T-helper 1 cell treated with Interleukin-12 subunit alpha and Interleukin-12 subunit beta and Interleukin-4 antibody, amounts not matched to agents 30 ng/mL and 1 ng/mL, for 36 hours (primary cell): ENCODE measurements around the gene TNPO1. TPM values are rescaled to one million over a fixed set of nuclear protein-coding genes. Genes with fewer than 3 reads are reported as not detected.

Experiments used
- total RNA-seq: library from RNA; stranded (reverse); gene quantifications from 2 replicates; pipeline ENCODE4 v1.2.3, GENCODE V29; 2022

TNPO1 gene
- total RNA-seq, 1 donor from 2014 or later, result 92.5 TPM

Other genes with a start within 250 kb of the TNPO1 start
- 0.66 and 1.4 TPM in 2 replicates for gene FCHO2, start 139.4 kb downstream of the TNPO1 start, total RNA-seq